ENCODE measurements around the gene ATP6V1D.

ATP6V1D gene

GRCh38 chr14:67385618-67386017 is 26.0 kb upstream of the ATP6V1D start:
- H3F3A ChIP-seq (ENCODE audit: control insufficient read depth, insufficient read depth), result peaks cover 18% of the 10 kb centered on the region
- no peaks in the 10 kb centered on the region for H3K9me3 ChIP-seq (ENCODE audit: control insufficient read depth, insufficient read depth, low read length)

DNA sequence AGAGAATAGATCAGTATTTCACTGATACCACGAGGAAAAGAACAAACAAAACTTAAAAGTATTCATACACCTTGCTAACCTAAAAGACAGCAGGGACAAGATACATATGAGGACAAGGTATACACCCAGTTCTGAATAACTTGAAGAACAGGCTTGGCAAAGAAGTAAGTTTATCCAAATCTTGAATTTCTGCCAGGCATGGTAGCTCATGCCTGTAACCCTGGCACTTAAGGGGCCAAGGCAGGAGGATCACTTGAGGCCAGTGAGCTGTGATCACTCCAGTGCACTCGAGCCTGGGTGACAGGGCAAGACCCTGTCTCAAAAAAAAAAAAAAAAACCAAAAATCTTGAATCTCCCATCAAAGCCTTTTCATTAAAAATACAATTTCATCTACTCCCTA is 25.5 kb upstream of the ATP6V1D start:
- no peaks in the 10 kb centered on the region for H3K4me1 ChIP-seq (ENCODE audit: control insufficient read depth, low read length)
- no peak overlapping the region for H3K4me2 ChIP-seq (ENCODE audit: low read length)
- peaks cover 71% of the 10 kb centered on the region for H3K36me3 ChIP-seq (ENCODE audit: control insufficient read depth, low read length)
- H3K4me3 ChIP-seq (ENCODE audit: low read length), result no peak overlapping the region
- H3F3A ChIP-seq (ENCODE audit: control insufficient read depth, insufficient read depth), result peaks cover 18% of the 10 kb centered on the region
- H3K9me3 ChIP-seq (ENCODE audit: control insufficient read depth, insufficient read depth, low read length), result no peaks in the 10 kb centered on the region
- no peaks in the 10 kb centered on the region for H3K79me2 ChIP-seq (ENCODE audit: control insufficient read depth, low read length)
- H3K27me3 ChIP-seq (ENCODE audit: control insufficient read depth, low read length), result no peaks in the 10 kb centered on the region
- no peaks in the 10 kb centered on the region for H4K20me1 ChIP-seq (ENCODE audit: control insufficient read depth, insufficient read depth, low read depth, low read length)
- no peaks in the 10 kb centered on the region for H3K9me2 ChIP-seq (replicated peaks; ENCODE audit: control insufficient read depth, low read length)
- no peak for TF ChIP-seq EZH2phosphoT487 (IDR thresholded peaks at IDR 0.05; ENCODE audit: borderline replicate concordance, low read length)
- no peak for TF ChIP-seq CTCF (IDR thresholded peaks at IDR 0.05; ENCODE audit: low read depth, low read length, poor library complexity, severe bottlenecking)
- H3K27ac ChIP-seq (ENCODE audit: low read depth, low read length), result no peak overlapping the region

More at GRCh38 chr14:67385618-67386017, 26.0 kb upstream of the ATP6V1D start:
- H3K79me2 ChIP-seq (ENCODE audit: control insufficient read depth, low read length), result no peaks in the 10 kb centered on the region
- peaks cover 66% of the 10 kb centered on the region for H3K36me3 ChIP-seq (ENCODE audit: control insufficient read depth, low read length)
- no peaks in the 10 kb centered on the region for H4K20me1 ChIP-seq (ENCODE audit: control insufficient read depth, insufficient read depth, low read depth, low read length)
- no peak overlapping the region for H3K4me2 ChIP-seq (ENCODE audit: low read length)
- no peaks in the 10 kb centered on the region for H3K27me3 ChIP-seq (ENCODE audit: control insufficient read depth, low read length)
- no peaks in the 10 kb centered on the region for H3K9me2 ChIP-seq (replicated peaks; ENCODE audit: control insufficient read depth, low read length)
- H3K27ac ChIP-seq (ENCODE audit: low read depth, low read length), result no peak overlapping the region
- H3K4me3 ChIP-seq (ENCODE audit: low read length), result no peak overlapping the region
- no peaks in the 10 kb centered on the region for H3K4me1 ChIP-seq (ENCODE audit: control insufficient read depth, low read length)
- TF ChIP-seq CTCF (IDR thresholded peaks at IDR 0.05; ENCODE audit: low read depth, low read length, poor library complexity, severe bottlenecking), result no peak
- no peak for TF ChIP-seq EZH2phosphoT487 (IDR thresholded peaks at IDR 0.05; ENCODE audit: borderline replicate concordance, low read length)

GRCh38 chr14:67377916-67378315 is 18.3 kb upstream of the ATP6V1D start:
- H3K4me3 ChIP-seq (ENCODE audit: low read length), result no peak overlapping the region
- TF ChIP-seq CTCF (IDR thresholded peaks at IDR 0.05; ENCODE audit: low read depth, low read length, poor library complexity, severe bottlenecking) (no peak), EZH2phosphoT487 (IDR thresholded peaks at IDR 0.05; ENCODE audit: borderline replicate concordance, low read length) (no peak)
- H3K9me3 ChIP-seq (ENCODE audit: control insufficient read depth, insufficient read depth, low read length), result no peaks in the 10 kb centered on the region
- no peaks in the 10 kb centered on the region for H3K27me3 ChIP-seq (ENCODE audit: control insufficient read depth, low read length)
- no peaks in the 10 kb centered on the region; the same call in 1 of the 2 replicates for H3F3A ChIP-seq (ENCODE audit: control insufficient read depth, insufficient read depth)
- peaks cover 98% of the 10 kb centered on the region for H3K36me3 ChIP-seq (ENCODE audit: control insufficient read depth, low read length)
- H3K79me2 ChIP-seq (ENCODE audit: control insufficient read depth, low read length), result peaks cover 25% of the 10 kb centered on the region
- no peak overlapping the region for H3K4me2 ChIP-seq (ENCODE audit: low read length)
- H3K9me2 ChIP-seq (replicated peaks; ENCODE audit: control insufficient read depth, low read length), result no peaks in the 10 kb centered on the region
- peaks cover 4% of the 10 kb centered on the region; the same call in 1 of the 2 replicates for H4K20me1 ChIP-seq (ENCODE audit: control insufficient read depth, insufficient read depth, low read depth, low read length)
- no peaks in the 10 kb centered on the region for H3K4me1 ChIP-seq (ENCODE audit: control insufficient read depth, low read length)
- no peak overlapping the region for H3K27ac ChIP-seq (ENCODE audit: low read depth, low read length)

Data from DOHH2 (cell line).